ENCODE measurements around the gene CTSO. TPM values are rescaled to one million over a fixed set of nuclear protein-coding genes. Genes with fewer than 3 reads are reported as not detected.

CTSO gene
- 24.9 TPM for total RNA-seq

DNA sequence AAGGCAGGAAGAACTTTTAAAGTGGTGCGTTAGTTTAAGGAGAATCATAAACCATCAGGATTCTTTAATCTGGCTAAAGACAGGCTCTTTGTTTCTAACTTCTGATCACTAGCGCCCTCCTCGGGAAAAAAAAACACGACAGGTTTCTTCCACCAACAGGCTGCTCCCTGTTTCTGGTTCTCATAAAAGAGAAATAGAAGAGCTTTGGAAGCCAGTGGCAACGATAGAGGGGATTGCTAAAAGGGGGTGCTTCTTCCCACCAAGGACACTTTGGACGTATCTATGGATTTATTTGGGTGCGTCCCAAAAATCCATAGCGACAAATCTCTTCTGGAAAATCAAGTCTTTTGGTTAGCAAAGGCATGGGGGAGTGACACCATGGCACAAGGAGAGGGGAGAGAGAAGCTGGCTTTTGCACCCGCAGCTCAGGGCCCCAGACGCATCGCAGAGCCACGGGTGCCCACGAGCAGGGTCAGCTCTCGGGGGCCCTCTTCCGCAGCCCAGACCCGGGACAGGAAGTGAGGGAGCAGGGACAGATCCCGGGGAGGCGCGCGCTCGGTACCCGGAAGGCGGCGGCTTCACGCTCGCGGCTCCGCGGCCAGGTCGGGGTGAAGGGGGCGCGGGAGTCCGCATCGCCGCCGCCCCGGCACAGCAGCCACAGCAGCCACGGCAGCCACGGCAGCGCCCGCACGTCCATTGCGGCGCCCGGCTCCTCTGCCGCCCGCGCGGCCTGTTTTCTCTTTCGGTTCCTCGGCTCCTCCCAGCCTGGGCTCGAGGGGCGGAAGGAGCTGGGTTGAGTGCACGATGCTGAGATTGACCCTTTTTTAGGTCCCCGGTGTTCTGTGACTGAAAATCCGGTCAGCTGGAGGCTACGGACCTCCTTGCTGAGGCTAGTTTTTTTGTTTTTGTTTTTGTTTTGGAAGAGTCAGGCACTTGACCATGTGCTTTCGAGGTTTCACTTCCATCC, at the start of gene CTSO:
CTSO (minus strand) TSS at position 716 of the 967 bp plus-strand sequence; CDS start at position 697, 19 bp downstream.
- DNase-seq (ENCODE audit: low spot score): peak; percentile 81

GRCh38 chr4:156000491-156000890, 46.8 kb upstream of the CTSO start:
- DNase-seq (ENCODE audit: low spot score): no peak

DNA sequence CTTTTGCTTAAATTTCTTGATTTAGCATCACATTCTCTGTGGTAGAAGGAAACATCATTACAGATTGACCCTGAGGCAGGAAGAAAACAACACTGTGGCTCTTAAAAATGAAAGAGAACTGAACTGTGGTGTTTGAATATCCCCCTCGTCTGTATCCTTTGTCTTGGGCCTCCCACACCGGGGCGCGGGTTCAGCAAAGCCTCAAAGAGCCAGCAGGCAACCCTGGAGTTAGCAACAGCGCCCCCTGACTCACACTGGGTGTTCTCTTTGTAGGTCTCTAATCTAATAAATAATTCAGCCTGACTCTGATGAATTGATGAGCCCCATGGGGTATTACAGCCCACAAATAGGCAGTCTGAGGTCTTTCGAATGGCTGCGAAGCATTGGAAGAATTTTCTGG, 46.1 kb upstream of the CTSO start:
- no peak for DNase-seq (ENCODE audit: low spot score)

DNA sequence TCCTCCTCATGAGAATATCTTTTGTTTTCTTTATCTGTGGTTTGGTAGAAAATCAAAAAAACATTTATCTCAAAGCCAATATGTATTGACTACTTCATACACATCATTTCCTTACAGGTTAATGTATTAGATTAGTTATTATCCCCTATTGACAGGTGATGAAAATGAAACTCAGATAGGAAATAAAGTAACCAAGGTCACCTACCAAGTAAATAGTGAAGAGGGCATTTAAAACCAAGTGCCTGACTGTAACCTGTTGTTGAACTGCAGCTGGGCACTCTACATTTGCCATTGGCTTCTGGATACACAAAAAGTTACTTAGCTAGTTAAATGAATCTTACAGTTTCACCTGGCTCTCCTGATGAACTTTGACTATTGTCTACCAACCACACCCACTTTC, 41.4 kb upstream of the CTSO start:
- no peak for DNase-seq (ENCODE audit: low spot score)

DNA sequence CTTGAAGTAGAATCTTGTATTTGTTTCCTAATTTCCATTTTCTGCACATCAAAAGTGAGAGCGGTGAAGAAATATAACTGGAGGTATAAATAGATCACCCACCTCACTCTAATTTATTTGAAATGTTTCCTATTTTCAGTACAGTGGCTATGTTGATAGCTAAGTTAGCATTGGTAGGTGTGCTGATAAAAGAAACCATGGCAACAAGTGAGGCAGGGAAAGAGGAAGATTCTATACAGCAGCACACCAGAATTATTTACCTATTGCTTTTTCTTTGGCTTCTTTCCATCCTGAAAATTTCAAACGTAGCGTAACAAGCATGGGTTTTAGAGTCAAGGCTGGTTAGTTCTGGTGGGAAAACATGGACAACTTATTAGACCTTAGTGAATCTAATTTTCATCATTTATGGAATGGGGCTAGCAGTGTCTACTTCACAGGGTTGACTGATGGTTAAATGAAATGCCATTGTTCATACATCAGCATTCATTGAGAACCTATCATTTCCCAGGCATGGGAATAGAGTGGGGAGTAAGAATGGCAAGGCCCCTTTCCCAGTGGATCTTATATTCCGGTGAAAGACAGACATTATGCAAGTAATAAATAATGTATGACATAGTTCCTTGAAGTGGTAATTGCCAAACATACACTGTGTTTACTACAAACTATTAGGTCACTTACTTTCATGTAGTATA, 30.6 kb upstream of the CTSO start:
- no peak for DNase-seq (ENCODE audit: low spot score)

DNA sequence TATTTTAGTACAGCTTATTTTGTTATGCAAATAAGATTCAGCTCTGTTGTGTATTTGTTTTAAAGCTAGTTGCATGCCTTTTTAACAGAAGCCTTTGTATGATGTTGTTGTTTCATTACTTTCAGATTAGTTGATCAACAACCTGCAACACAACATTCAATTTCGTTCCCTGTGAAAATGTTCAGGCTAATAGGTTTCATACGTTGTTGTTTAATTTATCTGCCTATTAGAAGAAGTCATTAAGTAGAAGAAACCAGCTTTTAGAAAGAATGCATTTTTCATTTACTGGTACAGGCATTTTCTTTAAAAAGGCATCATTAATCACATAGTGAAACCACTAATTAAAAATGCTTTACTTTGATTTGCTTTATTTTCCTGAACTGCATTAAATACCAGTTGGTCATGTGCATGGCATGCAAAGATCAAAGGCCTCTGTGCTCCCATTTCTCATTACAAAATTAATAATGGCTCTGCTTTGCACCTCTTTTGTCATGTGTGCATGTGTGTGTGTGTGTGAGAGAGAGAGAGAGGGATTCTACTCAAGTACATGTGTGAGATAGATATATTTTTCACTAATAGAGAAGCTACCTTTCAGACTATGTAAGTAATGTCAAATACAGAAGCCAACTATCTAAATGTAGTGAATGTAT, 29.2 kb upstream of the CTSO start:
- no peak for DNase-seq (ENCODE audit: low spot score)

DNA sequence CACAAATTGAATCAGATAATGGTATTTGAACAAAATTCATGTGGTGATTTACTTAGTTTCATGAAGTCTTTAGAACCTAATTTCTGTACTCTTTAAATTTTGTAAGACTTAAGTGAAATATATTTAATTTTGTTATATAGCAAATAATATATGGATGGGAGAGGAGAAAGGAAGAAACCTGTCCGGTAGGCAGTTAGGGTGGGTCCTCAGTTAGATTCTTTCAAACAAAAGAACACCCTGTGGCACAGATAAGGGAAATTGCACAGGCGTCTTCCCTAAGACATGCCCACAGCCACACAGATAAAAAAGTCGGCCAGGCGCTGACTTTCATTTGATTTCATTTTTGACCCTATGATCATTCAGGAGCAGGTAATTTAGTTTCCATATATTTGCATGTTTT, 25.1 kb upstream of the CTSO start:
- DNase-seq (ENCODE audit: low spot score): no peak

GRCh38 chr4:155975511-155975910, 21.8 kb upstream of the CTSO start:
- DNase-seq (ENCODE audit: low spot score): no peak

DNA sequence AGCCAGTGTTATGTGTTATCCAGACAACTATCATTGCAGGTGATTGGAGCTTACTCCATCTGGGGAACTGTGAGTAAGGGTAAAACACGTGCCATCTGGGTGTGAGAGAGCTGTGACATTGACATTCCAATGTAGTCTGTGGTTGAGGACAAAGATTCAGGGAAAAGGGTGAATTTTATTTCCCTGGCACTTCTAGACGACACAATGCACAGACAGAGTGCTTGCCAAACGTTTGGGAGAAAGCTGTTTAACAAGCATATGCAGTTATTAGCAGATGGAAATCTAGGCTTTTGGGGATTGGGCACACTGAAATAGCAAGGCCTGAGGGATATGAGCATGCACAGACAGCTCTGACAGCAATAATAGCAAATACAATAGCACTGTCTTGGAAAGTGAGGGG, 21.3 kb upstream of the CTSO start:
- no peak for DNase-seq (ENCODE audit: low spot score)

- no peak for DNase-seq (ENCODE audit: low spot score)
Measured at GRCh38 chr4:155974476-155974749, 20.7 kb upstream of the CTSO start.

DNA sequence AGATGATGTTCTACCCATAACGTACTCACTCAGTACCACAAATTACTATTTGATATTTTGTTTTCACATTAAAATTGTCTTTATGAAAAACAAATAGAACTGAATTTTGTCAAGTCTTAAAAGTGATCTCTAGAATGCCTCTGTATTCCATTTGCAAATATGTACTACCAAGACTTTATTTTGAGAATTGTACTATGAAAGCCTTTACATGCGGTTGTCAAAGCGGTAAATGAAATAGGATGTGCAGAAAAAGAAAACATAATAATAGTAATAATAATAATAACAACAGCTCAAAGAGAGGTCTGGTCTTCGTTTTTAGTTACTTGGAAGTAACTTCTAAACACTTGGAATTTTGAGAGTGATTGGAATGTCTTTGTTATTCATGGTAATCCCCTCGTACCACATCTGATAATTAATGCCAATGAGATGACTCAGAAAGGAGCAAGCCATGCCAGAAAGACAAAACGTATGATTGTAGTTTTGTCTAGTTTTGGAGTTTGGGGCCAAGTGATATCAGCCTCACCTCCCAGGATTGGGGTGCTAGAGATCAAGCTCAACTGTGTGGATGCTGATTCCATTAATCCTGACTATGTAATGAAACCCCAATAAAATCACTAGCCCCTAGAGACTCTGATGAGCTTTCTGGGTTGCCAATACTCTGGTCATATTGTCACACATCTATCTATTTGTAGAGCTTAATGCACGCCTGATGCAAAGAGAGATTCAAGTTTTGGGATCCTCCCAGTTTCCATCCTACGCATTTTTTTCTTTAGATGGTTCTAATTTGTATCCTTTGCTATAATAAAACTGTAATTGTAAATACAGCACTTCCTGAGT, 20.2 kb upstream of the CTSO start:
- DNase-seq (ENCODE audit: low spot score): no peak

DNA sequence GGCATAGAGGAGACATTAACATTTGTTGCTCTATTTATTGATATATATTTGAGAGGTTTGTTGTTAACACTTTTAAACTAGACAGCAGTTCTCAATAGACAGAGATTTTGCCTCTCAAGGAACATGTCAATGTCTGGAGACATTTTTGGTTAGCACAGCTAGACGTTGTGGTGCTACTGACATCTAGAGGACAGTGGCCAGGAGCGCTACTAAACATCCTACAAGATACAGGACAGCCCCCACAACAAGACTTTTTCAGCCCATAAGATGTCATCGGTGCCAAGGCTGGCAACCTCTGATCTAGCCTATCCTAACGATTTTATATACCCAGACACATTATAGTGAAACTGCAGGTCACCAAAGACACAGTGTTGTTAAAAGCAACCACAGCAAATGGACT, 18.4 kb upstream of the CTSO start:
- no peak for DNase-seq (ENCODE audit: low spot score)

- DNase-seq (ENCODE audit: low spot score): no peak
Measured at GRCh38 chr4:155966731-155967395, 13.2 kb upstream of the CTSO start.

DNA sequence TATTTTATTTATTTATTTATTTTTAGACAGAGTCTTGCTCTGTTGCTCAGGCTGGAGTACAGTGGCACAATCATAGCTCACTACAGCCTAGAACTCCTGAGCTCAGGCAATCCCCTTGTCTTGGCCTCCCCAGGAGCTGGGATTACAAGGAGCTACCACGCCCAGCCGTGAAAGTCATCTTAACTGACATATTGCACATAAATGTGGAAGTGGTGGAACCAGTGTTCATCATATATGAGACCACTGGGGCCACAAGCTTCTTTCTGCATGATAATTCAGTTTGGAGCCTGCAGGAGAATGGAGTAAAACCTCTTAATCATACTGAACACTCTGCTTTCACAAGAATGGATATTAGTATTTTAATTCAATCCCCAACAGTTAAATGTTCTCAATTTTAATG, 12.5 kb upstream of the CTSO start:
- no peak for DNase-seq (ENCODE audit: low spot score)

DNA sequence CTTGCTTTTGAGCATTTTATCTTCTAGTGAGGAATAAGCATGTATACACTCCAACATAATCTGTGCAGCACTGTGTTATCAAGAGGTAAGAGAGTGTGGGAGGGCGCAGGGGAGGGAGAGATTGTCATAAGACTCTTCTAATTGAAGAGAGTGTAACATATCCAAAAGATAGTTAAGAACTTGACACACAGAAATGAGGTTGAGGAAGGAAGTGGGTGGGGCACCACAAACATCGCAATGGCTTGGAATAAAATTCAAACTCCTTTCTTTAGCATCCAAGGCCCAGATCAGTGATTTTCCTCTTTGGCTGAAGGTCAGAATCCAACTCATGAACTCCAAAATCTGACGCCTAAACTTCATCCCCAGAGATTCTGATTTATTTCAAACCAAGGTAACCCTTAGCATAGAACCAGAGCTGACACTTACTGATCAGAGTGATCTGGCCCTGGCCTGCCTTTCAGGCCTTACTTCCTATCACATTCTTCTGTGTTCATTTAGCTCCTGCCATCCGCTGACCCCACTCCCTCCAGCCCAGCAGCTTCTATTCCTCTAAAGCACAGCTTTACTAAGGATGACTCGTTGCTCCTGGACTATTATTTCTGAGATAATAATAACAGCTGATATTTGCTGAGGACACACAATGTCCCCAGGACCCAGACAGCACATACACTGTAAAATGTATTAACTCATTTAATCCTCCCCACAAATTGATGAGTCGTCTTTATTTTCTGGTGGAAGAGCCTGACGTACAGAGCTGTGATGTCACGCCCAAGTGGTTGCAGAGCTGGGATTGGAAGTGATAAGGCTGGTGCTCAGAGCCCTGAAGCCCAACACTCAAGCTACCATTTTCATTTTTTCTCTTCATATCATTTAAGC, 10.6 kb upstream of the CTSO start:
- no peak for DNase-seq (ENCODE audit: low spot score)

- no peak for DNase-seq (ENCODE audit: low spot score)
Measured at GRCh38 chr4:155962767-155963166, 9.1 kb upstream of the CTSO start.

- no peak for DNase-seq (ENCODE audit: low spot score)
Measured at GRCh38 chr4:155961575-155961974, 7.9 kb upstream of the CTSO start.

DNA sequence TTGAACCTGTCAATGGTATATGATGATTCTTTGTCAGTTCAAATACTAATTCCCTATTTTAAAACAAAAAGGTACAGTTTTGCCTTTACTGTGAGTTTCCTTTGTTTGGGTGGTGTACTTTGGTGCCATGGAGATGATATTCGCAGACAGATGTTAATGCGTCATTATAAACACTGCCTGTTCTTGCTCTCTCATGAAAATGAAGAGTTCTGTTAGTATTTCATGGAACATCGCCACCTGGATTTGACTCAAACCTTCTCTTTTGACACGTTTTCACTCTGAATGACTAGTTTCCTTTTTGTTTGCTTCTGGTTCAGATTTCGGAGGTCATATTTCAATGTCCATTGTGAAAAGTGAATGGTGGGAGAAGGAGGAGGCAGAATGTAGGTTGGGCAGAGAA, 6.9 kb upstream of the CTSO start:
- DNase-seq (ENCODE audit: low spot score): no peak

DNA sequence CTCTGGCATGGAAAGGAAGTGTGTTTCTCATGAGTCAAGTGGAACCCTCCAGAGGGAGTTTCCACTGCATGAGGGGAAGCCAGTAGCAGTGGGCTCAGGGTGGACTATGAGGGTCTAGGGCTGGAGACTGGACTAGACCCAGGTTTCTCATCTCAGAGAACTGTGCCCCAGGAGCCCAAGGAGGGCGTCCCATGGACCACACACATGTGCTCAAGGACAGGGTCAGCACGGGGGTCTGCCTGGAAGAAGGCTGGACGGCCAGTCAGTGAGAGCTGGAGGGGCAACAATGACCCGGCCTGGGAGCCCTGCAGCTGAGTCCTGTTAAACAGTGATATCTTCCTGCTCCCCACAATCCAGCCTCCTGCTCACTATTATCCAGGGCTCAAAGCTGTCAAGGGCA, 5.8 kb upstream of the CTSO start:
- DNase-seq (ENCODE audit: low spot score): no peak

DNA sequence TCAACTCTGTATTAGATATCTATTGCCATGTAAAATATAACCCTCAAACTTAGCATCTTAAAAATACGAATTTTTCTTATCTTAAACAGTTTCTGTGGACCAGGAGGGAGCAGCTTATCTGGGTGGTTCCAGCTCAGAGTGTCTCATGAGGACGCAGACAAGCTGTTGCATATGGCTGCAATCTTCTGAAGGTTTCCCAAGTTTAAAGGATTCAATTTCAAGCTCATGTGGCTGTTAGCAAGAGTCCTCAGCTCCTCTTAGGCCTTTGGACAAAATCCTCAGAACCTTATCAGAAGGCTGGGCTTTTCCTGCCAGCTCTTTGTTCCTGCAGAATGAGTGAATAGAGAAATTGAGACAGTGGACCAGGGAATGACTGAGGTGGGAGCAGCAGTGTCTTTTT, 2.8 kb upstream of the CTSO start:
- no peak for DNase-seq (ENCODE audit: low spot score)
